GM21447 (cell line): ENCODE measurements around the gene DIS3L2.
"Not testable (repeated sequence)": the region's sequence is repeated elsewhere in the genome, so short reads cannot be mapped to it uniquely, and the experiment has no call there.

Experiments
- ATAC-seq: cut with Tn5 transposase; IDR thresholded peaks from one replicate; pipeline ENCODE4 v1.9.1; 2021; ENCODE audit not compliant: unreplicated experiment

Gene DIS3L2

DNA sequence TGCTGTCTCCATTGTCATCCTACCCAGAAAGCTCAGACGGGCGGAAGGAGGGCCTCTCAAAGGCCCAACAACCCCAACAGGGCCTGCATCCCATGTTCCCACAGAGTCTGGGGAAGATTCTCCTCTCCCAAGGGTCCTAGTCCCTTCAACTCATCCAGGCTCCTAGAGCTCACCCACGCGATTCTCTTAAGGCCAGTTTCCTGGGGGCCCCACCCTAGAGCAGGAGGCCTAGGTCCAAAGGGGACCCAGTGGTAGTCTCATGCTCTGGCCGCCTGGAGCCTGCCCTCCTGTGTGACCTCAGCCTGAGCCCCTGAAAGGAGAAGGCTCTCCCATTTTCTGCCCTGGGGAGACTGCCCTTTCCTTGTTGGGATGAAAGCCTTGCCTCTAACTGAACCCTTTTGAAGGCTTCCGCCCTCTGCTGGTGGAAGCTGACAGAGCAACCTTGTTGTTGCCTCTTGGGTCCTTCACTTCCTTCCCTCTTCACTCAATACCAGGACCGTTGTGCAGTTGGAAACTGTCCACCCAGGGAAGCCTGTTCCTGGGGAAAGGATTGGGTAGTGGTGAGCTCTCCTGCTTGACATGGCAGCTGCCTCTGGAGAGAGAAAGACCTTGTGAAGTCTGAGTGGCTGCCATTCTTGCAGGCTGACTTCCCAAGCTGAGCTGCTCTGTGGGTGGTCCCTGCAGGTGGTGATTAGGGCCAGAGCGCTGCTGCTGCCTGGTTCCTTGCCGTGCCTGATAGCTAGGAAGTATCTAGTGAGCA is 331.1 kb downstream of the DIS3L2 start:
- peak; percentile 67 for ATAC-seq

DNA sequence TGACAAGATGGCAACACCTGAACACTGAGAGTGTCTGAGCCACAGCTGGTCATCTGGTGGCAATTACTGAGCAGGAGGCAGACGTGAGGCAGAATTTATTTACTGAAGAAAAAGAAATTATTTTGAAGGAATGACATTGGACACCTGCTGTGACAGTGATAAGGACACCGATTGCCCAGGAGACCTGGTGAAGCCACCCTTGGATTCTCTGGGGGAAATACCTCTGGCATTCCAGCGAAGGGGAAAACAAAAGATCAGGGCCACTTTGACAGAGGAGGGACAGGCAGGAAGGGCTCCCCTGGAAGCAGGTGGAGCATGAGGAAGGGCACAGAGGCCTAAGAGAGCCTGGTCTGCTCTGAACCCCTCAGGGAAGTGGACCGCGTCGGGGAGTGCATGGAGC is 331.7 kb downstream of the DIS3L2 start:
- no peak for ATAC-seq

DNA sequence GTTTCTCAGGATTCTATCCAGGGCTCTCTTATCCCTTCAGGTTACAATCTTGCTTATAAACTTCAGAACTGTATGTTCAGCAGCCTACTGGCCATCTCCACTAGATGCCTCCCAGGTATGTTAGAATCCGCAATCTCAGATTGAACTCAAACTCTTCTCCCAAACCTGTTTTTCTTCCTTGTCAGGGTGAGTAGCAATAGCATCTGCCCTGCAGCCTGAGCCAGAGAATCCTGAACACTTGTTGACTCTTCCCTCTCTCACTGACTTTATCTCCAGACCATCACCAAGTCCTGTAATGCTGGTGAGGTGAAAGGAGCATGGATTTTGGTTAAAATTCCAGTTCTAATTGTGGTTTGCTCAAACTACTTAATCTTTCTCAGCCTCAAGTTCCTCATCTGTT is 334.5 kb downstream of the DIS3L2 start:
- no peak for ATAC-seq

DNA sequence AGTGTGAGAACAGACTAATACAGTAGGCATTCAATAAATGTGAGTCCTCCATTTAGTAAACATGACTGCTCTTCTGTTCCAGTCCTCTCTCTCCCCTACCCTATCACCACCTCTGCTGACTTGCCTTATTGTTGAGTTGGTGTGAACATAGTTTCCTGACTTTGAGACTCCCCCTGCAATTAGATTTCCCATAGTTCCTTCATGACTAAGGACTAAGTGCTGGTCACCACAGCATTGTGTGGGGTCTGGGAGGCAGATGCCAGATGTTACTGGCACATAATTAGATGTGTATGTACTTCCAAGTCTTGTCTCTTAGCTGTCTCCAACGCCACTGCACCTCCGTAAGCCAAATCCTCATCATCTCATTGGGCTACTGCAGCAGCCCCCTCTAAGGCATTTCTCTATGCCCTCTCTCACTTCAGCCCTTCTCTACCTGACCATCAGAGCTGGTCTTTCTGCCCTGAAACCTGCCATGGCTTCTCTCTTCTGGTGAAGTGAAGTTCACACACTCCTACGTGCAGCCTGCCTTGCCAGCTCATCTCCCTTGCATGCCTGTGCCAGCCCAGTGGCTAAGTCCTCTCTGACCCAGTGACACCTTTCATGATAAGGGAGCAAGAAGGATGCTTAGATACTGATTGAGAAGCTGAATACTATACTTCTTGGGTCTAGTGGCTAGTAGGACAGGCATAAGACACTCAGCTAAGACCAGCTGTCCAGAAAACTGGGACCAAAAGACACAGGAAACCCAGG is 335.4 kb downstream of the DIS3L2 start:
- no peak for ATAC-seq

DNA sequence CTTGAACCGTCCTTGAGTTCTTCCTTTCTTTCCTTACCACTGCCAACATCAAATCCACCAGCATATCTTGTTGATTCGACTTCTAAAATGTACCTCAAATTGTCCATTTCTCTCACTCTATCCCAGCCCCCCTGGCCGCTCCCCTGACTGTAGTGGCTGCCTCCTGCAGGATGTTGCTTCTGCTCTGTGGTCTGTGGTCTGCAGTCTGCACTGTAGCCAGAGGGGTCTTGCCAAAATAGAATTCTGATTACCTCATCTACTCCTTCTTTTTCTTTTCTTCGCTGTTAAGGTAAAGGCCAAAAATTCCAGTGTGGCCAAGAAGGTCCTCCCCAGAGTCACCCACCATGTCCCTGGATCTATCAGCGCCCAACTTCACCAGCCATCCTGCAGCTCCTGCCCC is 337.6 kb downstream of the DIS3L2 start:
- no peak for ATAC-seq

DNA sequence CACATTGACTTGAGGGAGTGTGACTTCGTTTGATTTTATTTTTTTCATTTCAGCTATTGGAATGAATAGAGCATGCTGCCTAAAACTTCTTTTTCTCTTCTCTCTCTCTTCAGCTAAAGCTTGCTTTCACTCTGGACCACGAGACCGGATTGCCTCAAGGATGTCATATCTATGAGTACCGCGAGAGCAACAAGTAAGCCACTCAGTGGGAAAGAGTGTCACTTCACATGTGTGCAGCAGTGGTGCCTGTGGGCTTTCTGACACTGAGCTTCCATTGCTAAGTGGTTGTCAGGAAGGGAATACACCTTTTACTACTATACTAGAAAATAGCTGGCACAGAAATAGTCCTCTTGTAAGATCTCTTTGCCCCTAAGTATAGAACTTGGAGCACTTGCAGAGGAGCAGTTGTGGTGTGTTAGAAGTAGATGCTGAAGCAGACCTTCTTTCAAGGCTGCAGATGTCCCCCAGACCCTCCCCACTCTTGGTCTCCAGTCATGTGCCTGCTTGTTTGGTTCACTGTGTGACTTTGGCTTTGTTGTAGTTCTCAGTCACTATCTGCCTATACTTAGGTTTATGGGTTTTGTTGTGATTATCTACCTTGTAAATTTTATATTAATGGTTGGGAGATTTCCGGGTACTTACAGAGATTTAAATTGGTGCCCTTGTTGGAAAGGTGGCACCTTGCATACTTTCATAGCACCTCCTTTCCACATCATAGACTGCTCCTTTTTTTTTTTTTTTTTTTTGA is 338.6 kb downstream of the DIS3L2 start:
- ATAC-seq, result no peak

DNA sequence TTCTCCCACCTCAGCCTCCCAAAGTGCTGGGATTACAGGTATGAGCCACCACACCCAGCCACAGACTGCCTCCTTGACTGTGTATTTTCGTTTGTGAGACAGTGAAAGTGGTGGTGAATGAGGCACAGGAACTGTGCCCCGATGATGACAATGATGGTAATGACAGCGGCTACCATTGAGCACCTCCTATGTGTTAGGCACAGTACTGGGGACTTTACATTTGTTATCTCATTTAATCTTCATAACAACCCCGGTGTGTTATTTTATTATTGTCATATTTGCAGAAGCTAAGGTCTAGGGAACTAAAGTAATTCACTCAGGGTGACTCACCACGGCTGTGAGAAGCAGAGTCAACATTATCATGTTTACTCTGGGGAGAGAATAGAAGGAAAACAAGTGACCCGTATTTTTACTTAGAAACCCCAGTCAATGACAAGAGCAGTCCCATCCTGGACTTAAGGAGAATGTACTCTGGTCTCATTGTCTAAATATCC is 339.4 kb downstream of the DIS3L2 start:
- no peak for ATAC-seq

DNA sequence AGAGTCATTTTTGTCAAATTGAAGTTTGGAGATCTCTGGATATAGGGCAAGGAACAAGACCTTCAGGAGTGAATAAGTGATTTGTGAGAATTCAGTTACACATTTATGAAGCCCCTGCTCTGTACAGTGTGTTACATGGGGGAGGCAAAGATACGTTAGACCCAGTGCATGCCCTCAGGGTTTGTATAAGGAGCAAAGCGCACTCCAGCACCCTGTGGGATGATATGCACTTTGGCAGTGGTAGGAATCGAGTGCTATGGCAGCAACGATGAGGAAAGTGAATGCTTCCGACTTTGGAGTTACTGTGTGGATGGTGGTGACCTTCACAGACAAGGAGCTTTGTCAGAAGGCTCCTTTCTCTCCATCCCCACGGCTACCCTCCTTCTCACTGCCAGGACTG is 342.7 kb downstream of the DIS3L2 start:
- ATAC-seq, result no peak

DNA sequence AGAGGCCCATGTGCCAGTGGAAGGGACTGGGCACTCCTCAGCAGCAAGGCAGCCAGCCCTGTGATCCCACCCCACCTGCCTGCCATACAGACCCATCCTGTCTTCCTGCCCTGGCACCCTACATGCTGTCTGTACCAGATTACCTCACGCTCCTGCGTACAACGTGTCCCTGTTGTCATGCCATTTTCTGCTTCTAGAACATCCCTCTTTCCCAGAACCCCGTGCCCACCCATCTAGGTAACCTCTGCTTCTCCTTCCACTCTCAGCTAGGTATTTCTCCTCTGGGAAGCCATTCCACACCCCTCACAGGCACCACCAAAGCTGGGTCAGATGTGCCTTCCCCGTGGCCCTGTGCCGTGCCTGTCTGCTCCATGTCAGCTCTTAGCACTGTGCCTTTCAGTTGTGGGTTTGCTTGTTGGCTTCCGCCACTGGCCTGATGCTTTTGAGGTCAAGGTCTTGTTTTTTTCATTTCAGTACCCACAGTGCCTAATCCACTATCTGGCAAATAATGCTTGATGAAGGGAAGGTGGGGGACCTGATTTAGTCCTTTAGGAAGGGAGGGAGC is 345.3 kb downstream of the DIS3L2 start:
- no peak for ATAC-seq

DNA sequence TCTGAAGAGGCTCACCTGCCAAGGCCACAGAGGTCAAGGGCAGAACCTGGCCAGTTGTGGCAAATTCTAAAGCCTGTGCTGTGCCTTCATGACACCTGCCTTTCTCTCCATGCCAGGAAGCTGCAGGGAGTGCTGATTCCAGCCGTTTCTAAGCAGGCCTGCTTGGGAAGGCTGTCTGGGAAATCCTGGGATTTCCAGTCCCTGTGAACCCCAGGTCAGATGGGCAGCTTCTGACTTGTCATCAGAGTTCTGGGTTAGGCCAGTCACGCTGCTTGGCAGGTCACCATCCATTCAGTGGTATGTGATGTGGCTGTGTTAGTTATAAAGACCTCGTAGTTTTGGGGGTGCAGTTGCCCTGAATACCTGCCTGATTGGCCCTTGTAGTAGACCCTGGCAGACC is 346.3 kb downstream of the DIS3L2 start:
- no peak for ATAC-seq

DNA sequence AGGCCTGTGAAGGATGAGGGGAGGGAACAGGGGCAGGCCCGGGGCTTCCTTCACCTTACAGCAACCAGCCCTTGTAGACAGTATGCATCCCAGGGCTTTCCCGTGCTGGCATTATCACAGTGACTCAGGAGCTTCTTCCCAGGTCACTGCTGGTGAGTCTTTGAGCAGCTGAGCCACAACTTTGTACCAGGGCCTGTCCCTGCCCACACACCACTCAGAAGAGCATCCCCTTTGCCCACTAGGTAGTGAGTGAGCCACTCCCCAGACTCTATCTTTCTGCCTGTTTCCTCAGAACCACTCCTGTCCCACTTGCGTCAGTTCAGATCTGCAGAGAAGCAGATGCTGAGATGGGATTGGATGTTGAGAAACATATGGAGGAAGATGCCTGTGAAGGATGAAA is 347.5 kb downstream of the DIS3L2 start:
- no peak for ATAC-seq

DNA sequence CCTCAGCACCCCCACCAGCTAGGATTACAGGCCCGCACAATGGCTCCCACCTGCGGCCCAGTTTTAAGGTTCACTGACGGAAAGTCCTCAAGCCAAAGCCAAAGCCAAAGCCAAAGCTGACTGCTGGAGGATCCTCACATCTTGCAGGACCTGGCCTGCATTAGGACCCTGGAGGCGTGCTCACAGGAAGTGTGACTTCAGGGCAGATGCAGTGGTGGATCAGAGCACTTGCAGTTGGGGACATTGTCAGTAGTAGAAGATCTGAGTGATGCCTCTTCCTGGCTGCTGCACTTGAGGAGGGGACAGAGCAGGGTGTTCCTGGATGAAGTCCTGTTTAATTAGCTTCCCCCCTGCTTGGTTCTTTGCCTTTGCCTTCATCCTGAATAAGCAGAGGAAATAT is 348.1 kb downstream of the DIS3L2 start:
- no peak for ATAC-seq

DNA sequence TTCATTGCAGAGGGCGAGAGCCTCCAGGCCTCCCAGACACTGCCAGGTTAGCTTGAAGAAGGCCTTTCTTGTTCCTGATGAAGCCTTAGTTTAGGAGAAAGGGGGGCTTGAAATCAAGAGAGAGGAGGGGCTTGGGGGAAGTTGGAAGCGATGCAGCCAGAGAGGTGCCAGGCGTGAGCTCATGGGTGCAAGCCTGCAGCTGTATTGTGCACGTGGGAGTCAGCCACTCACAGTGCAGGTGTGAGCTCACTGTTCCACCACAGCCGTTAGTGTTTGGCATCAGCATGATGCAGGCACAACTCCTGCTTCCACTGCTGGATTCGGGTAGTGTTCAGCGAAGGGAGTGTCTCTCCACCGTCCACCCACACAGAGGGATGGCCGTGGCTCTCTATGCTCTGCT is 348.6 kb downstream of the DIS3L2 start:
- no peak for ATAC-seq

DNA sequence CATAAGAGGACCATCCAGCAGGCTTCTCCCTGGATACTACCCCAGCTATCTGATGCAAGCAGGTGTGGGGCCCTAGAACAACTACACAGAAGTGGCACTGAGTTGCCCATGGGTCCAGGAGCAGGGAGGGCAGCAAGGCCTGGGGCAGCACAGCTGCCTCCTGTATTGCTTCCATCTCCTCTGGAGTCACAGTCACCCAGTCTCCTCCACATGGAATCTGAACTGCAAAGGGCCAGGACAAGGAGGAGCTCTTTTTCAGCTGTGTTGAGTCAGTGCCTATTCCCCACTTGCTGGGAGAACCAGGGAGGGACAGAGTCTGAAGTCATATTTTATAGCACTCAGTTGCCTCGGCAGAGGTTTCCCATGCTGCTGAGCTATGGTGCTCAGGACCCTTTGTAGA is 349.2 kb downstream of the DIS3L2 start:
- ATAC-seq, result no peak

DNA sequence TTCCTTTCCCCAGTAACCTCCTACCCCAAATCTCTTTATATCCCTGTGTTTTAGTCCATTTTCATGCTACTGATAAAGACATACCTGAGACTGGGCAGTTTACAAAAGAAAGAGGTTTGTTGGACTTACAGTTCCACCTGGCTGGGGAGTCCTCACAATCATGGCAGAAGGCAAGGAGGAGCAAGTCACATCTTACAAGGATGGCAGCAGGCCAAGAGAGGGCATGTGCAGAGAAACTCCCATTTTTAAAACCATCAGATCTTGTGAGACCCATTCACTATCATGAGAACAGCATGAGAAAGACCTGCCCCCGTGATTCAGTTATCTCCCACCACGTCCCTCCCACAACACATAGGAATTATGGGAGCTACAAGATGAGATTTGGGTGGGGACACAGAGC is 352.1 kb downstream of the DIS3L2 start:
- not testable (repeated sequence) for ATAC-seq

DNA sequence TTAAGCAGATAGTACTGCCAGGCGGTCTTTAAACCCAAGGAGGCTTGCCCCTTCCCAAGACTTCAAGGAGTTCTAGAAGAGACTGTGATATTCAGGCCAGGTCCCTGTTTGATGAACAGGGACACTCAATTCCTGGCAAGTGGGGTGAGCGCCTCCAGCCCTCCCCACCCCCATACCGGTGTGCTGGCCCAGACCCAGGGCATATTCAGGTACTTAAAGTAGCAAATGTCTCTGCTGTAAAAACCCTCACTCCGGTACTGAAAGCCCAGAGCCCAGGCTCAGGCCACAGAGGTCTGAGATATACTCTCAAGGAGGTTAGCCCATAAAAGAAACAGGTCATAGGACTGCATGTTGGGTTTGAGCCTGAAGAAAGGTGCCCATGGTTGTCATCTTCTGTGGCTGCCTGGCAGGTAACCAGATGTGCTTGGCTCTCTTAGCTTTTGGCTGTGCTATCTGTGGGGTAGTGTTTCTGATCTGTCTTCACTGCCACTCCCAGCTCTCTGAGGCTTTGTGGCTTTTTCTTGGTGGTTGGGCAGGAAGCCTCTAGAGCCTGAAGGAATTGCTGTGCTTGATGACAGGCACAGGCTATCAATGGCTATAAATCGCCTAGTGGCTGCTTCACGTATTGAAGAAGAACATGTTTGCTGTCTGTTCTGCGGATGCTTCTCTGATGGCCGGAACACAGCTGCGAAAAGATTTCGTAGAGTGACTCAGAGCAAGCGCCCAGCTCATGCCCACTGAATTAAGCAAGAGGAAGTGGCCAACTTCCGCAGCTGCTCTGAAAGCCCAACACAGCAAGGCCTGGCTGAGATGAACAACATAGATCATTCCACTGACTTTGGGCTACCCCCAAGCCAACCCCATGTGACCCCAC is 353.8 kb downstream of the DIS3L2 start:
- peak; percentile 88 for ATAC-seq

DNA sequence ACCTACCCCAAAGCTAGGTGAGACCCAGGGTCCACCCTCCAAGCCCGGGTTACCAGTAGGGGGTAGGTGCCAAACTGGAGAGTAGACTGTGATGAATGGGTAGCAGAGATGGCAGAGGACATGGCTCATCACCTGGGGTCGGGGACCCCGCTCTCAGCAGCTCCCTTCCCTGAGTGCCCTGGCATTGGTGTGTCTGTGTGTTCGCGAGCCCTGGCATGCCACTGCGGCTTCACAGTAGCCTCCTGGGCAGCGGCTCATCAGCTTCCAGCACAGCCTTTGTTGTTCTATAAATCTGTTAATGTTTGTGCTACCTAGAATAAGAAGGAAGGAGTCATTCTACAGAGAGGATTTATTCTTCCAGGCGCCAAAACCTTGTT is 354.4 kb downstream of the DIS3L2 start:
- no peak for ATAC-seq

DNA sequence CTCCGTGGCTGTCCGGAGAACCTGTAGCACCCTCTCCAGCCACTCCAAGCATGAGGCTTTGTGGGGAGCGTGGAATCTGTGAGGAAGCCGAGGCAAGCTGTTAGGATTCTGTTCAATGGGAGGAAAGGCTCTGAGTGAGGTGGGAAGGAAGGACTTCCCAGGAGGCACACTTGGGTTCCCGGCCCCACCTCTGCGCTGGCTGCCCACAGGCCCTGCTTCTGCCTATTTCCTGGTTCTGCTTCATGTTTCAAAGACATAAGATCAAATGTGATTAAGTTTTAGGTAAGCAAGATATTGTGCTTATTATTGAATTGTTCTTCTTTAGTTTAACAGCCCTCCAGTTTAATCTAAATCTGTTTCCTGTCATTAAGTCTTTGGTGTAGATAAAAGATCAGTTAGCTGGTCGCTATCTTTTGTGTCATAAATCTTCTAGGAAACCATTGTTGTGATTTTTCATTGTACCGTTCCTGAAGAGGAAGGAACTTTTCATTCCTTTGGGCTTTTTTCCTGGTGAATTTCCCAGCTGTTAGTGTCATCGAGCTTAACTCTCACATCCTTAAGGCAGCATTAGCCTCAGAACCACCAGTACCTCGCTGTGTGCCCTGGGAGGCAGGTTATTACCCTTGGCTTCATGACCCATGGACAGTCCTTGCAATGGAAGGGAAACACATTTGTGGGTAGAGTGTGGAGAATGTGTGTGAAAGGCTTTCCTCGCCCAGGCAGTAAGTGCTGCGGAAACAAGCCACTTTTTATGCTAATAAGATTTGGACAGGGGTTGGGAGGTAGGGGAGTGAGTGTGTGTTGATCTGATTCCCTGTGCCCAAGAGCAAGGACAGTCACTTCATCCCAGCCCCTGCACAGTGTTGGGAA is 355.2 kb downstream of the DIS3L2 start:
- ATAC-seq, result no peak

DNA sequence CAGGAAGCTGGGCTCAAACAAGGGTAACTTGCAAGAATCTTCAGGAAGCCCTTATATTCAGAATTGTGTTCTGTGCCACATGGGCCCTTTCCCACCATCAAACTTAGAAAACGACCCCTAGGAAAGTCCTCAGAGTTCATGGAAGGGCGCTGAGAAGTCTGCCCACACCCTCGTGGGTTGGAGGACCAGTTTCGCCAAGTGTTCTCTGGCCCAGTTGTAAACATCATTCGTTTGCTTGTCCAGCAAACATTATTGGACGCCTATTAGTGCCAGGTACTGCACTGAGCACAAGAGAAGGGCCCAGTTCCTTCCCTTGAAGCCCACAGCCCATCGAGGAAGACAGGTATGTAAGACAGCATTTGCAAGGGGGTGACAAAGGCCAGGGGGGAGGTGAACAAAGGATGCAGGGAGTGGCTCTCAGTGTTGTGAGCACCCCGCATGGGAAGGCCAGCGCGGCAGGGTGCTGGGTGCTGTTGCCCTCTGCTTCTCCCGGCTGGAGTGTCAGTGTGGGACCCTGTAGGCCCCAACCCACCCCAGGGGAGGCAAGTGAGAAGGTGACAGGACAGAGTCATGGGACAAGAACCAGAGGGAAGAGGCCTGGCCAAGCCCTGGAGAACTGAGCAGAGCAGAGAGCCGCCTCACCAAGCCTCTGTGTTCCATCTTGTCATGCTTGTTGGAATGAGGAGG is 356.8 kb downstream of the DIS3L2 start:
- no peak for ATAC-seq
